ENCODE data around the gene FOXA2.

GRCh38 chr20:22542427-22542826 lies 41.9 kb downstream of the FOXA2 start:
- TF ChIP-seq EZH2phosphoT487 (IDR thresholded peaks at IDR 0.05; ENCODE audit: insufficient read depth, low read depth) (no peak), EZH2 (IDR thresholded peaks at IDR 0.05; ENCODE audit: insufficient read depth, poor library complexity, severe bottlenecking) (no peak)
